Neuronal stem cell (in vitro differentiated cells): ENCODE measurements around the gene PSG7.
"Not testable (repeated sequence)": the region's sequence is repeated elsewhere in the genome, so short reads cannot be mapped to it uniquely, and the experiment has no call there.

ENCODE experiments used
- DNase-seq: peaks from one replicate; pipeline ENCODE4 v3.0.0-alpha.2; 2013; ENCODE audit warnings: low spot score
- H2AFZ ChIP-seq: one replicate; pipeline ENCODE4 v1.6.1; 2013; ENCODE audit warnings: mild to moderate bottlenecking, low read length, inconsistent platforms
- H2AK5ac ChIP-seq: 2 replicates; pipeline ENCODE4 v1.6.1; 2013; ENCODE audit warnings: low read depth, mild to moderate bottlenecking, inconsistent platforms, low read length, moderate library complexity, mixed read lengths
- H2BK120ac ChIP-seq: 2 replicates; pipeline ENCODE4 v1.6.1; 2013; ENCODE audit warnings: low read depth, mild to moderate bottlenecking, inconsistent platforms, low read length, moderate library complexity, mixed read lengths
- H2BK12ac ChIP-seq: one replicate; pipeline ENCODE4 v1.6.1; 2013; ENCODE audit warnings: low read length, inconsistent platforms
- H2BK15ac ChIP-seq: 2 replicates; pipeline ENCODE4 v1.6.1; 2013; ENCODE audit warnings: mild to moderate bottlenecking, low read length, inconsistent platforms, mixed read lengths
- H2BK5ac ChIP-seq: one replicate; pipeline ENCODE4 v1.6.1; 2013; ENCODE audit warnings: inconsistent platforms, mild to moderate bottlenecking, low read length, moderate library complexity
- H3K14ac ChIP-seq: one replicate; pipeline ENCODE4 v1.6.1; 2013; ENCODE audit warnings: low read length, inconsistent platforms
- H3K18ac ChIP-seq: 2 replicates; pipeline ENCODE4 v1.6.1; 2013; ENCODE audit warnings: low read length, inconsistent platforms
- H3K23ac ChIP-seq: 2 replicates; pipeline ENCODE4 v1.6.1; 2013; ENCODE audit warnings: low read depth, mild to moderate bottlenecking, mixed read lengths, low read length, inconsistent platforms; ENCODE audit not compliant: poor library complexity
- H3K27ac ChIP-seq: replicated peaks from 3 replicates; pipeline ENCODE4 v1.5.1; 2013; ENCODE audit warnings: low read length, inconsistent platforms
- H3K27me3 ChIP-seq, 3 experiments: 2 replicates each; pipeline ENCODE4 v1.6.1; 2013; ENCODE audit warnings: low read length in 3 of 3, mild to moderate bottlenecking in 2 of 3, inconsistent platforms in 1 of 3, low read depth in 1 of 3, mixed read lengths in 1 of 3, moderate library complexity in 1 of 3; ENCODE audit not compliant: control insufficient read depth in 3 of 3, insufficient read depth in 3 of 3
- H3K36me3 ChIP-seq, 2 donors: replicated peaks in 1 of 2; 2 replicates each; pipeline ENCODE4 v1.6.1; 2013; ENCODE audit warnings: low read length in 2 of 2; ENCODE audit not compliant: control insufficient read depth in 2 of 2, insufficient read depth in 2 of 2
- H3K4ac ChIP-seq: 2 replicates; pipeline ENCODE4 v1.6.1; 2013; ENCODE audit warnings: inconsistent platforms, mild to moderate bottlenecking, low read length, moderate library complexity
- H3K4me1 ChIP-seq, 2 donors: 1 replicate in 1 of 2; 2 replicates in 1 of 2; pipeline ENCODE4 v1.6.1; 2013; ENCODE audit warnings: low read length in 2 of 2, low read depth in 1 of 2; ENCODE audit not compliant: control insufficient read depth in 2 of 2, insufficient read depth in 1 of 2
- H3K4me2 ChIP-seq: one replicate; pipeline ENCODE4 v1.6.1; 2013; ENCODE audit warnings: mild to moderate bottlenecking, low read length, inconsistent platforms; ENCODE audit not compliant: insufficient read depth, poor library complexity, severe bottlenecking
- H3K4me3 ChIP-seq, 2 donors: 2 replicates each; pipeline ENCODE4 v1.5.1; 2013; ENCODE audit warnings: low read length in 2 of 2, mild to moderate bottlenecking in 2 of 2, inconsistent platforms in 1 of 2, moderate library complexity in 1 of 2
- H3K79me1 ChIP-seq: one replicate; pipeline ENCODE4 v1.6.1; 2013; ENCODE audit warnings: low read depth, mild to moderate bottlenecking, inconsistent platforms, low read length, moderate library complexity
- H3K9ac ChIP-seq: one replicate; pipeline ENCODE4 v1.6.1; 2013; ENCODE audit warnings: mild to moderate bottlenecking, low read depth, low read length, inconsistent platforms; ENCODE audit not compliant: poor library complexity
- H3K9me3 ChIP-seq, 2 donors: replicated peaks in 1 of 2; 2 replicates each; pipeline versions ENCODE3 to v1.6.1; 2013; ENCODE audit warnings: low read length in 2 of 2, mild to moderate bottlenecking in 2 of 2, inconsistent platforms in 1 of 2, low read depth in 1 of 2, mixed read lengths in 1 of 2, moderate library complexity in 1 of 2; ENCODE audit not compliant: control insufficient read depth in 2 of 2, insufficient read depth in 1 of 2
- H4K8ac ChIP-seq: one replicate; pipeline ENCODE4 v1.6.1; 2013; ENCODE audit warnings: low read depth, mild to moderate bottlenecking, inconsistent platforms, low read length, moderate library complexity
- H4K91ac ChIP-seq: one replicate; pipeline ENCODE4 v1.6.1; 2013; ENCODE audit warnings: low read length, low read depth, mild to moderate bottlenecking, inconsistent platforms; ENCODE audit not compliant: poor library complexity
- WGBS, 2 donors: extraction: QIAGEN DNeasy Blood & Tissue Kit; methylation state at CpG; one replicate each; pipeline ENCODE4 v1.1.7; 2013; ENCODE audit warnings: missing lambda C conversion rate in 2 of 2, mixed read lengths in 1 of 2; ENCODE audit not compliant: insufficient read length in 2 of 2, insufficient replicate concordance in 1 of 2; ENCODE audit errors: extremely low coverage in 2 of 2; 5-methylcytosine and 5-hydroxymethylcytosine counted together

Gene PSG7

DNA sequence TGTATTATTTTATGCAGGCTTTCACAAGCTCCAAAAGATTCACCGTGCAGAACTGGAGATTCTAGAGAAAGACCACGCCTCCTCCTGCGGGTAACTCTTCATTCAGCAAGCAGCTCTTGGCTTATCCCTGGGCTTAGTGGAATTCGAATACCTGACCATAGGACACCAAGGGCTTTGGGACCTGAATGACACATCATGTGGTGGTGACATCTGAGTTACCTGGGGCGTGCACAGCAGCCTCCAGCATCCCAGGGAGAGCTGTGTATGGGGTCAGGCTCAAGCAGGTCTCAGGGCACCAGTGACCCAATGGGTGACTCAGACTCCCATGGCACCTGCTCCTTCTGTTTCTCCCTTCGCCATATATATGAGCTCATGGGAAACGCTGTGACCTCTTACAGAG lies 46.6 kb downstream of the PSG7 start:
- H3K36me3 ChIP-seq, H3K4me1 ChIP-seq, H3K9me3 ChIP-seq, H2AK5ac ChIP-seq, H2BK15ac ChIP-seq, H3K23ac ChIP-seq, H3K14ac ChIP-seq, H3K18ac ChIP-seq, H2AFZ ChIP-seq, H2BK12ac ChIP-seq, H3K4me3 ChIP-seq, H3K27me3 ChIP-seq, H3K79me1 ChIP-seq, H3K4ac ChIP-seq, H2BK120ac ChIP-seq, H3K4me2 ChIP-seq, H3K27ac ChIP-seq, H2BK5ac ChIP-seq, H3K9ac ChIP-seq, H4K8ac ChIP-seq, DNase-seq, H4K91ac ChIP-seq: not testable (repeated sequence)
- no CpG with 5 or more reads among the region's 7 CpGs for WGBS, 2 donors

DNA sequence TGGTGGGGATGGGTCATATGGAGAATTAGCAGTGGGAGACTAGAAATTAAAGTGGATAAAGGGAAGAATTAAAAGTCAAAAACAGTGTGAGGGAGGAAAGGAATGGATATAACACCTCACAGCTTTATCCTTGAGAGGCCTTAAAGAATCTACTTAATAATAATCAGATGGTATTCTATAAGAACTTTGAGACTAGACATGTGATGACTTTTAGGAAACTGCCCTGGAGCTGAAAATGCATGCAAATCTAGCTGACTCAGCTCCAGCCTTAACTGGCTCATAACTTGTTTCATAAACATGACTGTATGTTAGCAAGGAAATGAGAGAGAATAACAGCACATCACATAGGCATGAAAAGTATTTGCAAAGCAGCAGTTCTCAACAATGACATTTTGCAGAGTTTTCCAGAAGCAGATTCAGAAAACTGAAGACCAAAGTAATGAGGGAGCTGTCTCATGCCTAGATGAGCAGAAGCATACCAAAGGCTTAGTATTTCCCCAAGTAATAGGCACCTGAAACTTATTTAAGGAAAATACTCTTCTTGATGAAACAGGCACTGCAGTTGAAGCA lies 49.0 kb downstream of the PSG7 start:
- not testable (repeated sequence) for H3K4me1 ChIP-seq, H4K91ac ChIP-seq

DNA sequence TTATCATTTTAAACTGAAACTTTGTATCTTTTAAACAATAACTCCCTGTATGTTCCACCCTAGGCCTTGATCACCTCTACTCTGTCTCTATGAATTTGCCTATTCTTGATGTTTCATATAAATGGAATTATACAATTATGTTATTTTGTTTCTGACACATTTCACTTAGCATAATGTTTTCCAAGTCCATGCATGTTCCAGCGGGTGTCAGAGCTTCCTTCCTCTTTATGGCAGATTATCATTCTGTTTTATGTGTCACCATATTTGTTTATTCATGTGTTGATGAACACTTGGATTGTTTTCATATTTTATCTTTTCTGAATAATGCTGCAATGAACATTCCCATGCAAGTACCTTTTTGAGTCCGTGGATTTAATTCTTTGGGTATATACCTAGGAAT lies 54.3 kb downstream of the PSG7 start:
- H3K27me3 ChIP-seq, H3K23ac ChIP-seq, H3K9ac ChIP-seq, H3K27ac ChIP-seq, DNase-seq, H4K8ac ChIP-seq, H2BK5ac ChIP-seq, H4K91ac ChIP-seq, H2BK12ac ChIP-seq, H3K9me3 ChIP-seq, H3K4ac ChIP-seq, H2BK15ac ChIP-seq, H3K18ac ChIP-seq, H3K14ac ChIP-seq, H3K36me3 ChIP-seq, H2BK120ac ChIP-seq, H3K4me2 ChIP-seq, H3K4me3 ChIP-seq, H3K4me1 ChIP-seq, H3K79me1 ChIP-seq, H2AK5ac ChIP-seq, H2AFZ ChIP-seq: not testable (repeated sequence)
- no CpG with 5 or more reads among the region's 2 CpGs for WGBS, 2 donors

More for the DNA sequence above, 49.0 kb downstream of the PSG7 start:
- H3K4ac ChIP-seq, H2BK12ac ChIP-seq, H3K9ac ChIP-seq, DNase-seq, H2BK15ac ChIP-seq, H3K4me2 ChIP-seq, H3K36me3 ChIP-seq, H3K14ac ChIP-seq, H4K8ac ChIP-seq, H2BK120ac ChIP-seq, H3K27ac ChIP-seq, H3K18ac ChIP-seq, H2AK5ac ChIP-seq, H3K9me3 ChIP-seq, H2AFZ ChIP-seq, H3K23ac ChIP-seq, H2BK5ac ChIP-seq, H3K4me3 ChIP-seq, H3K27me3 ChIP-seq, H3K79me1 ChIP-seq: not testable (repeated sequence)

DNA sequence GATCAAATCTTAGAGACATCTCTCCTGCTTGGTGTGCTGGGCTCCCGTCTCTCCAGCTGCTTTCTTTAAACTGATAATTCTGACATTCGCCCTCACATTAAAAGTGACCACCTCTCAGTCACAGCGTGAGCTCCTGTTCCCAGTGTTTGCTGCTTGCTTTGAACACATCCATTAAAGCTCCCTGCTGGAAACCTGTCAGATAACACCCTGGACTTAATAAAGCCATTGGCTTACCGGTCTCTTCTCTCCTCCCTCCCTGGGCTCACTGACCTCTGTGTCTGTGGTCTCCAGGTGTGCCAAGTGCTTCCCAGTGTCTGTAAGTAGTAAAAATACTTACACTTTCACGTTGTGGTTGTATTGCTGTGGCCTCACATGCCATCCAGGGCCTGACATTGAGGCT lies 55.0 kb downstream of the PSG7 start:
- not testable (repeated sequence) for H3K14ac ChIP-seq, H2AFZ ChIP-seq, H3K4ac ChIP-seq, H3K23ac ChIP-seq, H3K4me1 ChIP-seq, H4K8ac ChIP-seq, H3K9me3 ChIP-seq, H3K4me3 ChIP-seq, H3K36me3 ChIP-seq, H2BK5ac ChIP-seq, H2BK120ac ChIP-seq, H3K9ac ChIP-seq, H3K27ac ChIP-seq, H2BK15ac ChIP-seq, H3K4me2 ChIP-seq, DNase-seq, H4K91ac ChIP-seq, H3K79me1 ChIP-seq, H3K18ac ChIP-seq, H2AK5ac ChIP-seq, H2BK12ac ChIP-seq, H3K27me3 ChIP-seq
- no CpG with 5 or more reads among the region's 5 CpGs for WGBS, 2 donors
